ENCODE data around the gene SEC14L1.

The SEC14L1 gene

GRCh38 chr17:77242118-77242851 is 101.5 kb downstream of the SEC14L1 start:
- H3K27ac ChIP-seq, result no peak overlapping the region
- TF ChIP-seq ZFX (IDR thresholded peaks at IDR 0.05), result no peak

GRCh38 chr17:77245162-77245926 is 104.6 kb downstream of the SEC14L1 start:
- H3K27ac ChIP-seq, result no peak overlapping the region
- TF ChIP-seq ZFX (IDR thresholded peaks at IDR 0.05), result no peak
- no peak for TF ChIP-seq CTCF (conservative IDR thresholded peaks at IDR 0.05)

GRCh38 chr17:77246110-77247047 is 105.6 kb downstream of the SEC14L1 start:
- no peak for TF ChIP-seq ZFX (IDR thresholded peaks at IDR 0.05)
- TF ChIP-seq CTCF (conservative IDR thresholded peaks at IDR 0.05), result no peak
- peak overlapping the region; percentile 24; the same call in 1 of the 2 replicates for H3K27ac ChIP-seq

- TF ChIP-seq ZFX (IDR thresholded peaks at IDR 0.05), result no peak
- TF ChIP-seq CTCF (conservative IDR thresholded peaks at IDR 0.05), result peak; percentile 98
- peak overlapping the region; percentile 24; the same call in 1 of the 2 replicates for H3K27ac ChIP-seq
Measured at GRCh38 chr17:77247048-77247541, 106.3 kb downstream of the SEC14L1 start.

GRCh38 chr17:77247609-77248008 is 106.8 kb downstream of the SEC14L1 start:
- TF ChIP-seq CTCF (conservative IDR thresholded peaks at IDR 0.05), result no peak
- TF ChIP-seq ZFX (IDR thresholded peaks at IDR 0.05), result no peak
- no peak overlapping the region for H3K27ac ChIP-seq

- no peak for TF ChIP-seq ZFX (IDR thresholded peaks at IDR 0.05)
- TF ChIP-seq CTCF (conservative IDR thresholded peaks at IDR 0.05), result no peak
- H3K27ac ChIP-seq, result no peak overlapping the region
Measured at GRCh38 chr17:77248216-77249114, 107.7 kb downstream of the SEC14L1 start.

All from C4-2B (cell line).